ENCODE data around the gene TMEM256. TPM values are rescaled to one million over a fixed set of nuclear protein-coding genes. Genes with fewer than 3 reads are reported as not detected.
A peak's percentile ranks its signal among the peaks of the same experiment; 100 is the strongest.

TMEM256 gene
- total RNA-seq, 1 donor from 2014 or later = 71.6 TPM

- no peaks in the 10 kb centered on the region for H3K27me3 Mint-ChIP-seq (ENCODE audit: low read depth)
- H3K9me3 Mint-ChIP-seq = no peaks in the 10 kb centered on the region
- no peak overlapping the region for H3K4me3 Mint-ChIP-seq
- no peak for DNase-seq (ENCODE audit: low read depth, low spot score)
- H3K27ac Mint-ChIP-seq (ENCODE audit: unreplicated experiment) = no peak overlapping the region
- H3K4me1 Mint-ChIP-seq = peaks cover 25% of the 10 kb centered on the region
- H3K36me3 Mint-ChIP-seq (ENCODE audit: low read depth) = peaks cover 14% of the 10 kb centered on the region
- no peak for TF ChIP-seq CTCF (conservative IDR thresholded peaks at IDR 0.05)
These were observed 7.5 kb upstream of the TMEM256 start for GRCh38 chr17:7411427-7411750.

- DNase-seq (ENCODE audit: low read depth, low spot score) = no peak
- no peak for TF ChIP-seq CTCF (conservative IDR thresholded peaks at IDR 0.05)
- Mint-ChIP-seq H3K4me1 (peaks cover 26% of the 10 kb centered on the region), H3K4me3 (peak overlapping the region; percentile 57), H3K9me3 (no peaks in the 10 kb centered on the region), H3K27ac (ENCODE audit: unreplicated experiment) (no peak overlapping the region), H3K36me3 (ENCODE audit: low read depth) (peaks cover 14% of the 10 kb centered on the region), H3K27me3 (ENCODE audit: low read depth) (no peaks in the 10 kb centered on the region)
These were observed 6.9 kb upstream of the TMEM256 start for GRCh38 chr17:7410634-7411426.

GRCh38 chr17:7409716-7410115, 5.8 kb upstream of the TMEM256 start:
- no peaks in the 10 kb centered on the region for H3K27me3 Mint-ChIP-seq (ENCODE audit: low read depth)
- no peak for TF ChIP-seq CTCF (conservative IDR thresholded peaks at IDR 0.05)
- DNase-seq (ENCODE audit: low read depth, low spot score) = no peak
- H3K36me3 Mint-ChIP-seq (ENCODE audit: low read depth) = peaks cover 14% of the 10 kb centered on the region
- no peaks in the 10 kb centered on the region for H3K9me3 Mint-ChIP-seq
- H3K27ac Mint-ChIP-seq (ENCODE audit: unreplicated experiment) = no peak overlapping the region
- H3K4me3 Mint-ChIP-seq = peak overlapping the region; percentile 78
- peaks cover 31% of the 10 kb centered on the region for H3K4me1 Mint-ChIP-seq

- Mint-ChIP-seq H3K9me3 (no peaks in the 10 kb centered on the region), H3K27me3 (ENCODE audit: low read depth) (no peaks in the 10 kb centered on the region), H3K36me3 (ENCODE audit: low read depth) (peaks cover 14% of the 10 kb centered on the region), H3K27ac (ENCODE audit: unreplicated experiment) (no peak overlapping the region), H3K4me1 (peaks cover 38% of the 10 kb centered on the region), H3K4me3 (peak overlapping the region; percentile 78)
- TF ChIP-seq CTCF (conservative IDR thresholded peaks at IDR 0.05) = no peak
- no peak for DNase-seq (ENCODE audit: low read depth, low spot score)
These were observed 5.0 kb upstream of the TMEM256 start for GRCh38 chr17:7408863-7409262.

- H3K27me3 Mint-ChIP-seq (ENCODE audit: low read depth) = no peaks in the 10 kb centered on the region
- H3K4me1 Mint-ChIP-seq = peaks cover 40% of the 10 kb centered on the region
- DNase-seq (ENCODE audit: low read depth, low spot score) = no peak
- H3K36me3 Mint-ChIP-seq (ENCODE audit: low read depth) = peaks cover 14% of the 10 kb centered on the region
- no peak overlapping the region for H3K4me3 Mint-ChIP-seq
- TF ChIP-seq CTCF (conservative IDR thresholded peaks at IDR 0.05) = no peak
- H3K27ac Mint-ChIP-seq (ENCODE audit: unreplicated experiment) = no peak overlapping the region
- no peaks in the 10 kb centered on the region for H3K9me3 Mint-ChIP-seq
These were observed 4.4 kb upstream of the TMEM256 start for GRCh38 chr17:7408252-7408727.

Measured in neural crest cell (in vitro differentiated cells).